ENCODE data around the gene PDE4D. TPM values are rescaled to one million over a fixed set of nuclear protein-coding genes. Genes with fewer than 3 reads are reported as not detected.

PDE4D gene
- total RNA-seq, 1 experiment from 2014 or later = 2.1 TPM

DNA sequence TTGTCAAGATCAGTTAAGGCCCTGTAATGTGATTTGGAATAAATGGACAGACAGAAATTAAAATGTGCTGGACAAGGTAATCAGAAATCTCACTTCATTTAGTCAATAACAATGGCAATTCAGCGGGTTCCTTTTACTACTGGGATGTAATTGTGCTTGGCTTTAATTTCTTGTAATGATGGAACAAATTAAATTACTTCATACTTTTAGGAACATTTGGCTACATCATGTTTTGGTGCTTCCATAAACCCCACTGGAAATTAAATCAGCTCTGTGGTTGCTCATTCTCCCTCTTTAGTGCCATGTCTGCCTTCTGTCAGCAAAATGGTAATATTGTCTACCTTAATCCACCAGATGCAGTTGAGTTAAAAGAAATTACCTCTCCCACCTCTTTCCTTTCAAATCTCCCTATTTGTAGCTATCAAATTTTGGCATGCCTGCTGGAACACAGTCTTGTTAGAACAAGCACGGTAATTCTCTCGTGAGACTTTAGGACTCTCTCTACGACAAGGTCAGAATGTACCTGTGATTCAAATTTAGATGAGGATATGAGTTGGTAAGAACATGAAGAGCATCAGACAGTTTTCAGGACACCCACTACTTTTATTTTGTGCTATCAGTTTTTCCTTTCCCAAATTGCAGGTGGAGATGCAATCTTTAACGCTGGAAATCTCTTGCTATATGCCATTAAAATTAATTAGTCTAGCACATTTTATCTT, 834.4 kb downstream of the PDE4D start:
- H2BK15ac ChIP-seq (ENCODE audit: low read depth, low read length) = no peak overlapping the region
- no peak overlapping the region for H3K9ac ChIP-seq (ENCODE audit: extremely low read depth, insufficient read length, low read length)
- no peak for TF ChIP-seq CTCF (conservative IDR thresholded peaks at IDR 0.05)
- no peak overlapping the region for H2BK5ac ChIP-seq (ENCODE audit: insufficient read length, low read length)
- no peak overlapping the region for H3K4me3 Mint-ChIP-seq
- H3K4me1 Mint-ChIP-seq = peaks cover 4 to 5% of the 10 kb centered on the region in 2 experiments; a peak in 3 of 4 replicates
- H3K56ac ChIP-seq (ENCODE audit: insufficient read length, low read depth, low read length) = no peak overlapping the region
- no peak overlapping the region for H3K27ac ChIP-seq (ENCODE audit: insufficient read length, low read depth, low read length)
- WGBS (ENCODE audit: extremely low coverage, insufficient read length, low lambda C conversion rate) = no CpG with 5 or more reads among the region's 5 CpGs
- H3K27ac Mint-ChIP-seq = no peak overlapping the region
- H4K5ac ChIP-seq (ENCODE audit: insufficient read length, low read depth, low read length) = no peak overlapping the region
- H4K91ac ChIP-seq (ENCODE audit: insufficient read length, low read depth, low read length) = no peak overlapping the region
- no peak overlapping the region for H3K4me2 ChIP-seq (ENCODE audit: insufficient read depth, insufficient read length, low read length)
- no peak overlapping the region for H3T11ph ChIP-seq (ENCODE audit: low read length)
- no peaks in the 10 kb centered on the region for H3K23me2 ChIP-seq (ENCODE audit: insufficient read length, low read depth, low read length, poor library complexity, severe bottlenecking)
- H4K20me1 ChIP-seq (ENCODE audit: control insufficient read depth, insufficient read depth, insufficient read length) = no peaks in the 10 kb centered on the region
- no peak overlapping the region for H3K18ac ChIP-seq (ENCODE audit: insufficient read length, low read depth, low read length)
- H3K9me3 Mint-ChIP-seq = no peaks in the 10 kb centered on the region; a peak in 1 of 5 replicates
- no peak overlapping the region for H3K14ac ChIP-seq (ENCODE audit: insufficient read depth, low read length)
- no peaks in the 10 kb centered on the region for H3K79me1 ChIP-seq (ENCODE audit: insufficient read depth, low read depth, low read length, poor library complexity, severe bottlenecking)
- H3K79me2 ChIP-seq (ENCODE audit: insufficient read depth, low read length) = no peaks in the 10 kb centered on the region
- no peaks in the 10 kb centered on the region for H3K4me1 ChIP-seq (ENCODE audit: insufficient read depth, low read length)
- no peaks in the 10 kb centered on the region for H3K9me3 ChIP-seq (ENCODE audit: control insufficient read depth, low read depth, low read length)
- H3K36me3 Mint-ChIP-seq (ENCODE audit: insufficient read depth in 1 of 3, low read depth in 3 of 3) = no peaks in the 10 kb centered on the region
- no peak overlapping the region for H2BK20ac ChIP-seq (ENCODE audit: low read depth, low read length, poor library complexity, severe bottlenecking)
- no peak overlapping the region for H2BK12ac ChIP-seq (ENCODE audit: insufficient read length, low read depth, low read length)
- H3K27me3 ChIP-seq (ENCODE audit: insufficient read depth, low read length) = no peaks in the 10 kb centered on the region
- H4K8ac ChIP-seq (replicated peaks; ENCODE audit: insufficient read length, low read depth, low read length) = no peak overlapping the region
- no peak for DNase-seq
- no peak overlapping the region for H2AK5ac ChIP-seq (ENCODE audit: insufficient read length, low read length)
- no peak overlapping the region for H2BK120ac ChIP-seq (ENCODE audit: low read depth, low read length, poor library complexity, severe bottlenecking)
- no peak overlapping the region for H3K4ac ChIP-seq (ENCODE audit: low read depth, low read length)
- no peak overlapping the region for H3K23ac ChIP-seq (ENCODE audit: insufficient read length, low read depth, low read length)
- no peak overlapping the region for H2AFZ ChIP-seq (ENCODE audit: low read length)
- no peaks in the 10 kb centered on the region for H3K27me3 Mint-ChIP-seq (ENCODE audit: low read depth)
